H1 (cell line): Measurements from ENCODE around the gene SH3RF2.

Experiments used
- CEBPB ChIP-seq: IDR thresholded peaks from 2 replicates; pipeline ENCODE4 v1.6.1; 2012; ENCODE audit warnings: low read depth, low read length
- CHD1 ChIP-seq: IDR thresholded peaks from 2 replicates; pipeline ENCODE4 v1.6.1; 2012; ENCODE audit warnings: low read depth, low read length, improper control_type of control experiment
- CHD2 ChIP-seq: IDR thresholded peaks from 2 replicates; pipeline ENCODE4 v1.6.1; 2012; ENCODE audit warnings: low read length, improper control_type of control experiment
- CTCF ChIP-seq, 3 experiments: IDR thresholded peaks; 1 replicate in 2 of 3; 2 replicates in 1 of 3; pipeline versions ENCODE4 v1.5.1 to v1.6.1; 2011; ENCODE audit warnings: low read length in 3 of 3, mild to moderate bottlenecking in 3 of 3, inconsistent platforms in 2 of 3, low read depth in 1 of 3, moderate library complexity in 1 of 3; ENCODE audit not compliant: insufficient read depth in 1 of 3; ENCODE audit errors: control extremely low read depth in 1 of 3
- EP300 ChIP-seq, 2 experiments: IDR thresholded peaks; 1 replicate in 1 of 2; 2 replicates in 1 of 2; pipeline ENCODE4 v1.6.1; 2011 to 2012; ENCODE audit warnings: low read depth in 2 of 2, low read length in 2 of 2, mild to moderate bottlenecking in 2 of 2, borderline replicate concordance in 1 of 2, inconsistent platforms in 1 of 2, moderate library complexity in 1 of 2
- EZH2 ChIP-seq: fragments of 200-600 bp; sonication (generic); IDR thresholded peaks from 2 replicates; pipeline ENCODE4 v1.7.1; 2012; ENCODE audit warnings: low read depth, mild to moderate bottlenecking, moderate library complexity, low read length, inconsistent platforms; ENCODE audit not compliant: severe bottlenecking
- MAX ChIP-seq: IDR thresholded peaks from 2 replicates; pipeline ENCODE4 v1.6.1; 2012; ENCODE audit warnings: inconsistent platforms
- POLR2A ChIP-seq, 2 experiments: IDR thresholded peaks; 1 replicate in 1 of 2; 2 replicates in 1 of 2; pipeline ENCODE4 v1.6.1; 2011; ENCODE audit warnings: low read depth in 2 of 2, low read length in 2 of 2, mild to moderate bottlenecking in 2 of 2; ENCODE audit errors: control extremely low read depth in 1 of 2
- RFX5 ChIP-seq: IDR thresholded peaks from 2 replicates; pipeline ENCODE4 v1.6.1; 2011; ENCODE audit warnings: low read depth, low read length, improper control_type of control experiment, borderline replicate concordance
- TEAD4 ChIP-seq: IDR thresholded peaks from 2 replicates; pipeline ENCODE4 v1.6.1; 2012; ENCODE audit warnings: low read depth, low read length, inconsistent platforms, mixed read lengths
- YY1 ChIP-seq: IDR thresholded peaks from 2 replicates; pipeline ENCODE4 v1.6.1; 2011; ENCODE audit warnings: low read depth, mild to moderate bottlenecking, low read length

GRCh38 chr5:146050086-146050485 is 113.7 kb downstream of the SH3RF2 start:
- TF ChIP-seq CTCF (IDR thresholded peaks at IDR 0.05; ENCODE audit: control extremely low read depth in 1 of 3, insufficient read depth in 1 of 3, low read depth in 1 of 3, low read length in 3 of 3) (no peak), CEBPB (no peak), EP300 (IDR thresholded peaks at IDR 0.05; ENCODE audit: borderline replicate concordance in 1 of 2, low read depth in 2 of 2, low read length in 2 of 2) (no peak), TEAD4 (no peak), POLR2A (IDR thresholded peaks at IDR 0.05; ENCODE audit: control extremely low read depth in 1 of 2, low read depth in 2 of 2, low read length in 2 of 2) (no peak), CHD2 (no peak), CHD1 (no peak), YY1 (no peak), MAX (no peak), EZH2 (no peak), RFX5 (no peak)
